Dendritic cell treated with granulocyte-macrophage colony-stimulating factor and Interleukin-4, amounts not matched to agents 40 ng/mL and 50 ng/mL, for 4 days (primary cell): ENCODE results near the gene MCC.

Source experiments
- H3K27ac Mint-ChIP-seq: one replicate; pipeline ENCODE4 v1.8.0; 2022; ENCODE audit warnings: mild to moderate bottlenecking, mixed read lengths
- H3K27me3 Mint-ChIP-seq: one replicate; pipeline ENCODE4 v1.8.0; 2022; ENCODE audit warnings: mild to moderate bottlenecking, mixed read lengths
- H3K36me3 Mint-ChIP-seq: one replicate; pipeline ENCODE4 v1.8.0; 2022; ENCODE audit warnings: low read depth, mixed read lengths
- H3K4me1 Mint-ChIP-seq: one replicate; pipeline ENCODE4 v1.8.0; 2022; ENCODE audit warnings: low read depth, mixed read lengths
- H3K4me3 Mint-ChIP-seq: one replicate; pipeline ENCODE4 v1.8.0; 2022; ENCODE audit warnings: mild to moderate bottlenecking, moderate library complexity, mixed read lengths
- H3K9me3 Mint-ChIP-seq: one replicate; pipeline ENCODE4 v1.8.0; 2022; ENCODE audit warnings: mixed read lengths
- intact Hi-C: fragments of 100-400 bp; cut with micrococcal nuclease; formaldehyde crosslinking; loops from one replicate; pipeline ENCODE4 v1.15.0; 2022

MCC gene

GRCh38 chr5:113380807-113381326, 107.4 kb downstream of the MCC start:
- H3K4me3 Mint-ChIP-seq: no peak overlapping the region
- peaks cover 48% of the 10 kb centered on the region for H3K27me3 Mint-ChIP-seq
- H3K4me1 Mint-ChIP-seq: peaks cover 12% of the 10 kb centered on the region
- H3K9me3 Mint-ChIP-seq: no peaks in the 10 kb centered on the region
- no peak overlapping the region for H3K27ac Mint-ChIP-seq
- intact Hi-C loops: no loop called here
- no peaks in the 10 kb centered on the region for H3K36me3 Mint-ChIP-seq

GRCh38 chr5:113379936-113380806, 108.1 kb downstream of the MCC start:
- Mint-ChIP-seq H3K9me3 (no peaks in the 10 kb centered on the region), H3K4me3 (no peak overlapping the region), H3K27me3 (peaks cover 50% of the 10 kb centered on the region), H3K4me1 (peaks cover 12% of the 10 kb centered on the region), H3K27ac (no peak overlapping the region), H3K36me3 (no peaks in the 10 kb centered on the region)
- intact Hi-C loops: loop anchor here (1.0 to 5.0 kb wide), 2 partner anchors 132 to 226 kb away; partner anchors contain the start of gene YTHDC2

GRCh38 chr5:113378959-113379541, 109.2 kb downstream of the MCC start:
- Mint-ChIP-seq H3K4me1 (peaks cover 8% of the 10 kb centered on the region), H3K27ac (no peak overlapping the region), H3K27me3 (peaks cover 57% of the 10 kb centered on the region), H3K9me3 (no peaks in the 10 kb centered on the region), H3K36me3 (no peaks in the 10 kb centered on the region), H3K4me3 (no peak overlapping the region)
- intact Hi-C loops: loop anchor here (1.0 to 5.0 kb wide), 2 partner anchors 133 to 227 kb away; partner anchors contain the start of gene YTHDC2

DNA sequence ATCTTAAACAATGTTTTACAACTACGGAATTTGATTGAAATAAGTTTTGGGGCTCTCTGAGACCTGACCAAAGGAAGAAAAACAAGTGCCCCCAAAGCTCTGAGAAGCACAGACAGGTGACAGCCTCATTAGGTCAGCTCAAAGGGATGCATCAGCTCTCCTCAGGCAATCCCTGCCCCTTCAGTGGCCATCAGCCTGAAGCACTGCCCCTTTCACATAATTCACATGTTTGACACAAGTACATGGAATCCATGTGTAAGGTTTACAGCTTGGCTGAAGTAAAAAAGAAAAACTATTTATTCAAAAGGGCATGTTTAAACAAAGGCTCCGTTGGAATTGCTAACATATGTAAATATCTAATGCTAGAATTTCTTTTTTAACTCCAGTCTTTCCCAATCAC, 109.7 kb downstream of the MCC start:
- intact Hi-C loops: loop anchor here (5.0 kb wide), 1 partner anchor 134 kb away; the partner anchor contains the start of gene YTHDC2
- H3K4me1 Mint-ChIP-seq: peaks cover 8% of the 10 kb centered on the region
- peaks cover 62% of the 10 kb centered on the region for H3K27me3 Mint-ChIP-seq
- no peak overlapping the region for H3K4me3 Mint-ChIP-seq
- no peaks in the 10 kb centered on the region for H3K9me3 Mint-ChIP-seq
- H3K36me3 Mint-ChIP-seq: no peaks in the 10 kb centered on the region
- no peak overlapping the region for H3K27ac Mint-ChIP-seq

- Mint-ChIP-seq H3K27ac (no peak overlapping the region), H3K4me1 (peaks cover 8% of the 10 kb centered on the region), H3K27me3 (peaks cover 60% of the 10 kb centered on the region), H3K4me3 (no peak overlapping the region), H3K9me3 (no peaks in the 10 kb centered on the region), H3K36me3 (no peaks in the 10 kb centered on the region)
- intact Hi-C loops: loop anchor here (5.0 kb wide), 1 partner anchor 134 kb away; the partner anchor contains the start of gene YTHDC2
Measured at GRCh38 chr5:113378081-113378480, 110.2 kb downstream of the MCC start.

DNA sequence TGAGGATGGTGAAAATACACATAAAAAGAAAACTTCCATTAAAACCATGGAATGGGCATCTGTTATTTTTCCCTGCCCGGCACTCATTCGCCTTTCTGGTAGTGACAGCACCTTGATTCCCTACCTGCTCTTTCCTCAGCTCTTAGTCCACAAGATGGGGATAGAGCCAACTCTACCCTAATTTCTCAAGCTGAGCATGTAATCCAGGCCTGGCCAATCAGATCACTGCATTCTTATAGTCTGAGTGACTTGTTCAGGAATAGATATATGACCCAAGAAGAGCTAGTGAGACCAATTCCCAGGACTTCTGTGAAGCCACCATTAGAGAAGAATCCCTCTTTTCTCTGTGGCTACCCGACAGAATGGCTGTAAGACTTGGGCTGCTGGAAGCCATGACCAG, 111.6 kb downstream of the MCC start:
- H3K9me3 Mint-ChIP-seq: no peaks in the 10 kb centered on the region
- H3K4me1 Mint-ChIP-seq: peaks cover 8% of the 10 kb centered on the region
- H3K36me3 Mint-ChIP-seq: no peaks in the 10 kb centered on the region
- peaks cover 59% of the 10 kb centered on the region for H3K27me3 Mint-ChIP-seq
- intact Hi-C loops: loop anchor here (5.0 kb wide), 1 partner anchor 136 kb away; the partner anchor contains the start of gene YTHDC2
- H3K4me3 Mint-ChIP-seq: no peak overlapping the region
- no peak overlapping the region for H3K27ac Mint-ChIP-seq

GRCh38 chr5:113375480-113376060, 112.7 kb downstream of the MCC start:
- Mint-ChIP-seq H3K27me3 (peaks cover 58% of the 10 kb centered on the region), H3K27ac (no peak overlapping the region), H3K4me1 (peaks cover 8% of the 10 kb centered on the region), H3K4me3 (no peak overlapping the region), H3K36me3 (no peaks in the 10 kb centered on the region), H3K9me3 (no peaks in the 10 kb centered on the region)
- intact Hi-C loops: loop anchor here (5.0 kb wide), 1 partner anchor 137 kb away; the partner anchor contains the start of gene YTHDC2

DNA sequence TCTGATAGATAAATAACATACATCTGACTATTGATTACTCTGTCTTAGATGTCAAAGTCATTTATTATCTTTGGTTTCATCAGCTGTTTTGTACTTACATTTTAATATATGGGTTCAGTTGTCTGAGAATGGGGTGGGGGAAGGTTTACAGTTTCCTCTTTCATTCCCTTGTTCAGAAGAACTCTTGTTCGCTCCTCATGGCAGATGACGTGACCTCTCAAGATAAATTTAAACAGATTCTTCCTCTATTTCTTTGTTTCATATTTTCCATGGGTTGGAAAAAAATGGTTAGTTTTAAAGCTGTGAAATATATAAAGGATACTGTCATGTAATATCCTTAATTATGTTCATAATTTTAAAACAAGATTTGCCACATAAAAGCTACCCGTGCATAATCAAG, 114.8 kb downstream of the MCC start:
- H3K27ac Mint-ChIP-seq: no peak overlapping the region
- no peaks in the 10 kb centered on the region for H3K9me3 Mint-ChIP-seq
- intact Hi-C loops: no loop called here
- H3K27me3 Mint-ChIP-seq: peaks cover 64% of the 10 kb centered on the region
- no peaks in the 10 kb centered on the region for H3K36me3 Mint-ChIP-seq
- no peak overlapping the region for H3K4me3 Mint-ChIP-seq
- H3K4me1 Mint-ChIP-seq: peaks cover 5% of the 10 kb centered on the region

GRCh38 chr5:113371721-113372196, 116.5 kb downstream of the MCC start:
- Mint-ChIP-seq H3K4me1 (no peaks in the 10 kb centered on the region), H3K27ac (no peak overlapping the region), H3K9me3 (no peaks in the 10 kb centered on the region), H3K36me3 (no peaks in the 10 kb centered on the region), H3K4me3 (no peak overlapping the region), H3K27me3 (peaks cover 60% of the 10 kb centered on the region)
- intact Hi-C loops: no loop called here

DNA sequence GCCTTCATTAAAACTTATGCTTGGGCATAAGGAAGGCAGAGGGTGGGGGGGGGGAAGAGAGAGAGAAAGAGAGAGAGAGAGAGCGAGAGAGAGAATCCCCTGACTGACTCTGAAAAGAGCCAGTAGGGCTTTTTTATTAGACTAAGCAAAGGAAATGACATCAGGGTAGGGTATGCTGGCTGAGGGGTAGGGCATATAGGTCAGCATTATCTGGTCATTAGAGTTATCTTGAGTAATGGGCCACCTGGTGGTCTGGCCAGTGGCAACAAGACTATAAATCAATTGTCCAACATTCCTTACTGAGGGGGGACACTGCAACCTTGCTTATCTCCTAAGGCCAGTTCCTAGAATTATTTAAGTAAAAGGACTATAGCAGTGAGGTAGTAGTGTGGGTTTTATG, 120.7 kb downstream of the MCC start:
- H3K4me3 Mint-ChIP-seq: no peak overlapping the region
- intact Hi-C loops: no loop called here

DNA sequence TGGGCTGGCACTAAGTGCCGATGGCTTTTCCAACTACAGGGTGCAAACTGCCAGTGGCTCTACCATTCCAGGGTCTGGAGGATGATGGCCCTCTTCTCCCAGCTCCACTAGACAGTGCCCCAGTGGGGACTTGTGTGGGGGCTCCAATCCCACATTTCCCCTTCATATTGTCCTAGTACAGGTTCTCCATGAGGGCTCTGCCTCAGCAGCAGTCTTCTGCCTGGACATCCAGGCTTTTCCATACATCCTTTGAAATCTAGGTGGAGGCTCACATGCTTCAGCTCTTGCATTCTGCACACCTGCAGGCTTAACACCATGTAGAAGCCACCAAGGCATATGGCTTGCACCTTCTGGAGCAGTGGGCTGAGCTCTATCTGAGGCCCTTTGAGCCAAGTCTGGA, 123.8 kb downstream of the MCC start:
- Mint-ChIP-seq H3K4me1 (no peaks in the 10 kb centered on the region), H3K36me3 (no peaks in the 10 kb centered on the region), H3K27ac (no peak overlapping the region), H3K4me3 (no peak overlapping the region), H3K27me3 (peaks cover 21% of the 10 kb centered on the region), H3K9me3 (peaks cover 18% of the 10 kb centered on the region)
- intact Hi-C loops: no loop called here

More for the DNA sequence above, 120.7 kb downstream of the MCC start:
- H3K27ac Mint-ChIP-seq: no peak overlapping the region
- H3K27me3 Mint-ChIP-seq: peaks cover 33% of the 10 kb centered on the region
- no peaks in the 10 kb centered on the region for H3K4me1 Mint-ChIP-seq
- H3K9me3 Mint-ChIP-seq: peaks cover 18% of the 10 kb centered on the region
- H3K36me3 Mint-ChIP-seq: no peaks in the 10 kb centered on the region

DNA sequence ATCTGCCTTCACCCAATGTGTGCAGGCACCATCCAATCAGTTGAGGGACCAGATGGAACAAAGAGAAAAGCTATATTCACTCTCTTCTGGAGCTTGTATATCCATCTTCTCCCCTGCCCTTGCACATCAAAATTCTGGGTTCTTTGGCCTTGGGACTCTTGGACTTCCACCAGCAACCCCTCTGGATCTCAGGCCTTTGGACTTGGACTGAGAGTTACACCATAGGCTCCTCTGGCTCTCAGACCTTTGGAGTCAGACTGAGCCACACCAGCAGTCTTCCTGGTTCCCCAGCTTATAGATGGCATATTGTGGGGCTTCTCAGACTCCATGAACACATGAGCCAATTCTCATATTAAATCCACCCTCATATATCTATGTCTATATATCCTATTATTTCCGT, 126.6 kb downstream of the MCC start:
- peaks cover 10% of the 10 kb centered on the region for H3K27me3 Mint-ChIP-seq
- intact Hi-C loops: no loop called here
- peaks cover 7% of the 10 kb centered on the region for H3K4me1 Mint-ChIP-seq
- H3K4me3 Mint-ChIP-seq: no peak overlapping the region
- H3K9me3 Mint-ChIP-seq: peaks cover 18% of the 10 kb centered on the region
- H3K27ac Mint-ChIP-seq: no peak overlapping the region
- no peaks in the 10 kb centered on the region for H3K36me3 Mint-ChIP-seq

DNA sequence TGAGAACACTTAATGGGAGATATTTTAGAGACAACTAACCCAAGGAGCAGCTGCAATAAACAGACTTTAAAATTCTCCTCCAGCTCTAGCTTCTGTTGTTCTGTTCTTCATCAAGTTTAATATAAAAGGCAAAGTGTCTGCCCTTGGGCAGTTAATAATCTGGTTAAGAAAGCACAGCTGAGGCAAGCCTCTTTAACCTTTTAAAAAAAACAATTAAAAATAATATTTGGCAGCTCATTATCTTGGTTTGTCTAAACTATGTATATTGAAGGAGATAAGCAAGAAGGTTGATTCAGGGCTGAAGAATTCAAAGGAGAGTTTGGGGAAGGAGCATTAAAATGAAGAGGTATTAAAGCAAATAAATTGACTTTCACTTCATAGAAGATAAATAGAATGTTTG, 128.8 kb downstream of the MCC start:
- no peak overlapping the region for H3K27ac Mint-ChIP-seq
- H3K9me3 Mint-ChIP-seq: peaks cover 6% of the 10 kb centered on the region
- H3K27me3 Mint-ChIP-seq: peaks cover 6% of the 10 kb centered on the region
- H3K36me3 Mint-ChIP-seq: no peaks in the 10 kb centered on the region
- intact Hi-C loops: no loop called here
- H3K4me3 Mint-ChIP-seq: no peak overlapping the region
- peaks cover 7% of the 10 kb centered on the region for H3K4me1 Mint-ChIP-seq

DNA sequence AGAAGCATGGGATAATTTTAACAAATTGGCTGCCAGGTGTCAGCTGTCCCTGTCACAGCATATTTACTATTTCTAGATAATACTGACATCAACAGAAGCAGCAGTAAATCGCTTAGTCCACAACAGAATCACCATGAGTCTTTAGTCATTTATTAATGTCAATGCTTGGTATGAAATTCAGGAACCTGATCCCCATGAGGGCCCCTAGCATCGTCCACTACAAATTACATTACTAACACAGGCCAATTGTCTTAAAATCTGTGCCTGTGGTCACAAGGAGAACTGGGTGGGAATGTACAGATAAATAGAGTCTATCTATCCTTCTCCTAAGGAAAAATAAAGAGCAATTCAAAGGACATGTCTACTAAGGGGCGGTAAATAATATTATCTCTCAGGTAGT, 129.6 kb downstream of the MCC start:
- H3K27ac Mint-ChIP-seq: no peak overlapping the region
- peaks cover 7% of the 10 kb centered on the region for H3K4me1 Mint-ChIP-seq
- H3K9me3 Mint-ChIP-seq: no peaks in the 10 kb centered on the region
- H3K36me3 Mint-ChIP-seq: no peaks in the 10 kb centered on the region
- peaks cover 6% of the 10 kb centered on the region for H3K27me3 Mint-ChIP-seq
- intact Hi-C loops: no loop called here
- no peak overlapping the region for H3K4me3 Mint-ChIP-seq
